GM13976 (cell line): ENCODE data around the gene ADAMTSL5.

Source experiments
- DNase-seq: peaks from one replicate; pipeline ENCODE4 v3.0.0; 2012; ENCODE audit warnings: low spot score
- CTCF ChIP-seq: IDR thresholded peaks from 2 replicates; pipeline ENCODE4 v1.5.1; 2012; ENCODE audit warnings: borderline replicate concordance, mild to moderate bottlenecking; ENCODE audit not compliant: insufficient read depth; ENCODE audit errors: extremely low read depth, missing control alignments, control extremely low read depth
- in situ Hi-C: fragments of 300-500 bp; cut with MboI; formaldehyde crosslinking; loops from one replicate; pipeline ENCODE4 v1.12.0; 2022; ENCODE audit warnings: low sequenced_read_pairs, mixed read lengths, inconsistent platforms; ENCODE audit not compliant: unreplicated experiment

Gene ADAMTSL5

GRCh38 chr19:1455336-1456120 is 57.3 kb downstream of the ADAMTSL5 start:
- in situ Hi-C loops: no loop called here
- TF ChIP-seq CTCF: no peak
- DNase-seq: peak; percentile 84
